ENCODE results near the gene CDKN1C.

- TF ChIP-seq CTCF (IDR thresholded peaks at IDR 0.05) (no peak), POLR2AphosphoS5 (IDR thresholded peaks at IDR 0.05; ENCODE audit: insufficient read depth in 1 of 2, low read depth in 1 of 2) (no peak)
Measured at GRCh38 chr11:2908130-2908529, 22.6 kb upstream of the CDKN1C start.
